HepG2 (cell line): ENCODE results near the gene SYS1. TPM values are rescaled to one million over a fixed set of nuclear protein-coding genes. Genes with fewer than 3 reads are reported as not detected.

Experiments
- AGO1 ChIP-seq: fragments of 200-400 bp; formaldehyde crosslinking; IDR thresholded peaks from 2 replicates; pipeline ENCODE4 v1.6.1; 2017; ENCODE audit warnings: mild to moderate bottlenecking, low read depth, low read length, moderate library complexity; ENCODE audit not compliant: poor library complexity, severe bottlenecking
- ELF1 ChIP-seq: sonication (generic); formaldehyde crosslinking; IDR thresholded peaks from 2 replicates; pipeline ENCODE4 v1.4.0; 2020; ENCODE audit warnings: missing genetic modification reagents
- GPN1 ChIP-seq: sonication (generic); formaldehyde crosslinking; IDR thresholded peaks from 2 replicates; pipeline ENCODE4 v1.5.1; 2020; ENCODE audit warnings: missing genetic modification reagents, borderline replicate concordance
- HNF4A ChIP-seq: sonication (generic); formaldehyde crosslinking; IDR thresholded peaks from 2 replicates; pipeline ENCODE4 v1.4.0; 2020; ENCODE audit warnings: missing genetic modification reagents
- MBNL3 ChIP-seq: fragments of 250-450 bp; sonication (Bioruptor Pico); conservative IDR thresholded peaks from 2 replicates; pipeline ENCODE4 v1.8.0; 2022; ENCODE audit warnings: mild to moderate bottlenecking, inconsistent platforms
- NFATC3 ChIP-seq: sonication (generic); formaldehyde crosslinking; IDR thresholded peaks from 2 replicates; pipeline ENCODE4 v1.5.1; 2020; ENCODE audit warnings: mild to moderate bottlenecking, missing genetic modification reagents
- POLR2G ChIP-seq: fragments of 200-400 bp; formaldehyde crosslinking; IDR thresholded peaks from 2 replicates; pipeline ENCODE4 v1.6.1; 2018; ENCODE audit warnings: mild to moderate bottlenecking, low read depth, low read length, moderate library complexity
- SALL1 ChIP-seq: sonication (generic); formaldehyde crosslinking; IDR thresholded peaks from 2 replicates; pipeline ENCODE4 v1.8.0; 2022; ENCODE audit warnings: mild to moderate bottlenecking, missing genetic modification reagents
- SALL2 ChIP-seq: sonication (generic); formaldehyde crosslinking; IDR thresholded peaks from 2 replicates; pipeline ENCODE4 v1.8.1; 2023; ENCODE audit warnings: mild to moderate bottlenecking, missing genetic modification reagents, inconsistent platforms
- SMAD9 ChIP-seq: sonication (generic); formaldehyde crosslinking; IDR thresholded peaks from 2 replicates; pipeline ENCODE4 v1.5.1; 2020; ENCODE audit warnings: mild to moderate bottlenecking, missing genetic modification reagents
- TOPORS ChIP-seq: sonication (generic); formaldehyde crosslinking; IDR thresholded peaks from 2 replicates; pipeline ENCODE4 v1.8.0; 2023; ENCODE audit warnings: mild to moderate bottlenecking, missing genetic modification reagents
- ZFYVE20 ChIP-seq: sonication (generic); formaldehyde crosslinking; IDR thresholded peaks from 2 replicates; pipeline ENCODE4 v1.8.0; 2023; ENCODE audit warnings: low read depth, mild to moderate bottlenecking, moderate library complexity, missing genetic modification reagents, borderline replicate concordance
- ZKSCAN1 ChIP-seq: fragments of 150-350 bp; IDR thresholded peaks from 2 replicates; pipeline ENCODE4 v1.6.1; 2014; ENCODE audit warnings: low read length
- ZNF546 ChIP-seq: sonication (generic); formaldehyde crosslinking; conservative IDR thresholded peaks from 2 replicates; pipeline ENCODE4 v1.8.1; 2023; ENCODE audit warnings: mild to moderate bottlenecking, missing genetic modification reagents
- ZNF614 ChIP-seq: IDR thresholded peaks from 2 replicates; pipeline ENCODE4 v1.6.1; 2018; ENCODE audit warnings: missing biosample characterization, missing genetic modification reagents, inconsistent platforms, borderline replicate concordance
- ZNF883 ChIP-seq: sonication (generic); formaldehyde crosslinking; IDR thresholded peaks from 2 replicates; pipeline ENCODE4 v1.5.1; 2020; ENCODE audit warnings: mild to moderate bottlenecking, missing genetic modification reagents; ENCODE audit errors: not compliant biosample characterization
- polyA plus RNA-seq, 8 experiments: library from polyadenylated mRNA; depleted of rRNA in 3 of 8; stranded (reverse) in 7 of 8; unstranded in 1 of 8; fragments of >200 nt; fragmentation: Illumina TruSeq in 4 of 8; extraction: Trizol in 4 of 8; gene quantifications; 2 replicates each; pipeline versions ENCODE4 v1.2.1 to v1.2.3, GENCODE V29; 2011 to 2016; ENCODE audit warnings: low read depth in 4 of 8, missing spikeins in 1 of 8, mixed read lengths in 1 of 8; ENCODE audit not compliant: insufficient read depth in 1 of 8
- total RNA-seq, 5 experiments: library from RNA; depleted of rRNA; stranded (reverse); fragments of >200 nt; fragmentation: Illumina TruSeq; extraction: Trizol; gene quantifications; 2 replicates each; pipeline ENCODE4 v1.2.3, GENCODE V29; 2016; ENCODE audit warnings: low read depth in 1 of 5
- TF ChIP-seq, protein P1 (sequence below): sonication (generic); formaldehyde crosslinking; IDR thresholded peaks from 2 replicates; pipeline ENCODE4 v1.8.0; 2022; ENCODE audit warnings: mild to moderate bottlenecking, missing genetic modification reagents
- TF ChIP-seq, protein P2 (sequence below): sonication (generic); formaldehyde crosslinking; IDR thresholded peaks from 2 replicates; pipeline ENCODE4 v1.5.1; 2020; ENCODE audit warnings: mild to moderate bottlenecking, missing genetic modification reagents

SYS1 gene
- total and polyA plus RNA-seq, 2 of the 13 experiments (the other 11 are each of a cell fraction or from before 2014, with no cell fraction given), result 38.3 to 65.6 TPM

- TF ChIP-seq, protein P1, sequence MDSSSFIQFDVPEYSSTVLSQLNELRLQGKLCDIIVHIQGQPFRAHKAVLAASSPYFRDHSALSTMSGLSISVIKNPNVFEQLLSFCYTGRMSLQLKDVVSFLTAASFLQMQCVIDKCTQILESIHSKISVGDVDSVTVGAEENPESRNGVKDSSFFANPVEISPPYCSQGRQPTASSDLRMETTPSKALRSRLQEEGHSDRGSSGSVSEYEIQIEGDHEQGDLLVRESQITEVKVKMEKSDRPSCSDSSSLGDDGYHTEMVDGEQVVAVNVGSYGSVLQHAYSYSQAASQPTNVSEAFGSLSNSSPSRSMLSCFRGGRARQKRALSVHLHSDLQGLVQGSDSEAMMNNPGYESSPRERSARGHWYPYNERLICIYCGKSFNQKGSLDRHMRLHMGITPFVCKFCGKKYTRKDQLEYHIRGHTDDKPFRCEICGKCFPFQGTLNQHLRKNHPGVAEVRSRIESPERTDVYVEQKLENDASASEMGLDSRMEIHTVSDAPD, result no peak; the same call in 1 of the 2 replicates
- TF ChIP-seq ELF1 (CRISPR knock-in tag) (peak; percentile 99), HNF4A (CRISPR knock-in tag) (no peak; the same call in 1 of the 2 replicates), SALL2 (CRISPR knock-in tag) (peak; percentile 93), AGO1 (peak; percentile 77), ZNF546 (no peak), SMAD9 (no peak), ZKSCAN1 (no peak), NFATC3 (no peak), TOPORS (CRISPR knock-in tag) (no peak), MBNL3 (CRISPR knock-in tag) (no peak), SALL1 (CRISPR knock-in tag) (peak; percentile 89), POLR2G (peak; percentile 100), ZNF883 (CRISPR knock-in tag) (peak; percentile 95), ZFYVE20 (CRISPR knock-in tag) (no peak), GPN1 (CRISPR knock-in tag) (peak; percentile 26), ZNF614 (CRISPR knock-in tag) (peak; percentile 66; the same call in 1 of the 2 replicates)
- TF ChIP-seq, protein P2, sequence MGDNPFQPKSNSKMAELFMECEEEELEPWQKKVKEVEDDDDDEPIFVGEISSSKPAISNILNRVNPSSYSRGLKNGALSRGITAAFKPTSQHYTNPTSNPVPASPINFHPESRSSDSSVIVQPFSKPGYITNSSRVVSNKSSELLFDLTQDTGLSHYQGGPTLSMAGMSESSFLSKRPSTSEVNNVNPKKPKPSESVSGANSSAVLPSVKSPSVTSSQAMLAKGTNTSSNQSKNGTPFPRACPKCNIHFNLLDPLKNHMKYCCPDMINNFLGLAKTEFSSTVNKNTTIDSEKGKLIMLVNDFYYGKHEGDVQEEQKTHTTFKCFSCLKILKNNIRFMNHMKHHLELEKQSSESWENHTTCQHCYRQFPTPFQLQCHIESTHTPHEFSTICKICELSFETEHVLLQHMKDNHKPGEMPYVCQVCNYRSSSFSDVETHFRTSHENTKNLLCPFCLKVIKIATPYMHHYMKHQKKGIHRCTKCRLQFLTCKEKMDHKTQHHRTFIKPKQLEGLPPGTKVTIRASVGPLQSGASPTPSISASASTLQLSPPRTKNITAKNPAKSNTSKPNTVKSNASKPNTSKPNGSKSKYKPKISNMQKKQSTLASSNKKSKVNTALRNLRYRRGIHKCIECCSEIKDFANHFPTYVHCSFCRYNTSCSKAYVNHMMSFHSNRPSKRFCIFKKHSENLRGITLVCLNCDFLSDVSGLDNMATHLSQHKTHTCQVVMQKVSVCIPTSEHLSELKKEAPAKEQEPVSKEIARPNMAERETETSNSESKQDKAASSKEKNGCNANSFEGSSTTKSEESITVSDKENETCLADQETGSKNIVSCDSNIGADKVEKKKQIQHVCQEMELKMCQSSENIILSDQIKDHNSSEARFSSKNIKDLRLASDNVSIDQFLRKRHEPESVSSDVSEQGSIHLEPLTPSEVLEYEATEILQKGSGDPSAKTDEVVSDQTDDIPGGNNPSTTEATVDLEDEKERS (CRISPR knock-in tag), result peak; percentile 85; the same call in 1 of the 2 replicates
Measured at GRCh38 chr20:45415822-45416637, 53.1 kb downstream of the SYS1 start, which contains the start of gene PIGT (continued).
